Prostate gland (tissue), 2 donors: ENCODE measurements around the gene TMED9. TPM values are rescaled to one million over a fixed set of nuclear protein-coding genes. Genes with fewer than 3 reads are reported as not detected.

ENCODE experiments used
- DNase-seq: peaks from one replicate; pipeline ENCODE4 v3.0.0-alpha.2; 2019; ENCODE audit warnings: low spot score
- H3K27ac ChIP-seq, 2 donors: fragments of 200-600 bp; sonication (generic); 2 replicates each; pipeline ENCODE4 v1.5.1; 2017 to 2019
- H3K27me3 ChIP-seq: fragments of 200-600 bp; sonication (generic); replicated peaks from 2 replicates; pipeline ENCODE4 v1.5.1; 2019; ENCODE audit not compliant: insufficient read depth
- H3K36me3 ChIP-seq, 2 donors: fragments of 200-600 bp; sonication (generic); 1 replicate in 1 of 2; 2 replicates in 1 of 2; pipeline versions ENCODE4 v1.5.1 to v1.8.1; 2017 to 2019
- H3K4me1 ChIP-seq: fragments of 200-600 bp; sonication (generic); replicated peaks from 2 replicates; pipeline ENCODE4 v1.5.1; 2019
- H3K4me3 ChIP-seq, 2 donors: fragments of 200-600 bp; sonication (generic); 2 replicates each; pipeline ENCODE4 v1.5.1; 2017 to 2019
- H3K9me3 ChIP-seq: fragments of 200-600 bp; sonication (generic); 2 replicates; pipeline ENCODE4 v1.5.1; 2017
- POLR2A ChIP-seq: fragments of 450-650 bp; IDR thresholded peaks from one replicate; pipeline ENCODE4 v1.6.1; 2016; ENCODE audit warnings: antibody characterized with exemption, mild to moderate bottlenecking
- POLR2AphosphoS5 ChIP-seq: sonication (generic); formaldehyde crosslinking; IDR thresholded peaks from one replicate; pipeline ENCODE4 v1.6.1; 2017; ENCODE audit warnings: antibody characterized with exemption
- WGBS: methylation state at CpG from one replicate; pipeline ENCODE4 v1.1.5; 2018; 5-methylcytosine and 5-hydroxymethylcytosine counted together
- intact Hi-C: fragments of 100-400 bp; cut with DNase I; formaldehyde crosslinking; loops from one replicate; pipeline ENCODE4 v1.14.2; 2022
- total RNA-seq, 2 donors: library from RNA; depleted of rRNA; stranded (reverse); fragments of >200 nt; gene quantifications; one replicate each; pipeline ENCODE4 v1.1.0, GENCODE V29; 2016
- TF ChIP-seq, protein P1 (sequence below), 4 experiments: fragments of 200-600 bp in 2 of 4; fragments of 450-650 bp in 2 of 4; sonication (generic) in 2 of 4; IDR thresholded peaks; 1 replicate in 3 of 4; 2 replicates in 1 of 4; pipeline ENCODE4 v1.5.1; 2016 to 2019; ENCODE audit warnings: antibody characterized with exemption in 4 of 4, mild to moderate bottlenecking in 2 of 4, moderate library complexity in 2 of 4

TMED9 gene
- total RNA-seq, 2 donors from 2014 or later: 136 to 176 TPM

- Histone ChIP-seq H3K4me3 (no peak overlapping the region), H3K36me3 (no peaks in the 10 kb centered on the region), H3K9me3 (no peaks in the 10 kb centered on the region), H3K4me1 (no peaks in the 10 kb centered on the region), H3K27me3 (no peaks in the 10 kb centered on the region), H3K27ac (no peak overlapping the region)
- 70% methylated on average over 17 of the region's 21 CpGs for WGBS
- TF ChIP-seq POLR2AphosphoS5 (no peak), POLR2A (no peak)
- TF ChIP-seq, protein P1, sequence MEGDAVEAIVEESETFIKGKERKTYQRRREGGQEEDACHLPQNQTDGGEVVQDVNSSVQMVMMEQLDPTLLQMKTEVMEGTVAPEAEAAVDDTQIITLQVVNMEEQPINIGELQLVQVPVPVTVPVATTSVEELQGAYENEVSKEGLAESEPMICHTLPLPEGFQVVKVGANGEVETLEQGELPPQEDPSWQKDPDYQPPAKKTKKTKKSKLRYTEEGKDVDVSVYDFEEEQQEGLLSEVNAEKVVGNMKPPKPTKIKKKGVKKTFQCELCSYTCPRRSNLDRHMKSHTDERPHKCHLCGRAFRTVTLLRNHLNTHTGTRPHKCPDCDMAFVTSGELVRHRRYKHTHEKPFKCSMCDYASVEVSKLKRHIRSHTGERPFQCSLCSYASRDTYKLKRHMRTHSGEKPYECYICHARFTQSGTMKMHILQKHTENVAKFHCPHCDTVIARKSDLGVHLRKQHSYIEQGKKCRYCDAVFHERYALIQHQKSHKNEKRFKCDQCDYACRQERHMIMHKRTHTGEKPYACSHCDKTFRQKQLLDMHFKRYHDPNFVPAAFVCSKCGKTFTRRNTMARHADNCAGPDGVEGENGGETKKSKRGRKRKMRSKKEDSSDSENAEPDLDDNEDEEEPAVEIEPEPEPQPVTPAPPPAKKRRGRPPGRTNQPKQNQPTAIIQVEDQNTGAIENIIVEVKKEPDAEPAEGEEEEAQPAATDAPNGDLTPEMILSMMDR (IDR thresholded peaks at IDR 0.05): no peak
- intact Hi-C loops: loop anchor here (10.0 kb wide), 2 partner anchors 455 to 545 kb away; partner anchors contain the start of gene NHP2
- DNase-seq: no peak
These were observed 17.4 kb downstream of the TMED9 start for GRCh38 chr5:177609076-177610059.

- no peak overlapping the region for H3K27ac ChIP-seq
- intact Hi-C loops: no loop called here
- H3K4me3 ChIP-seq: no peak overlapping the region
- H3K27me3 ChIP-seq: no peaks in the 10 kb centered on the region
- 63% methylated on average over 13 of the region's 13 CpGs for WGBS
- H3K36me3 ChIP-seq: no peaks in the 10 kb centered on the region
- H3K4me1 ChIP-seq: no peaks in the 10 kb centered on the region
- no peaks in the 10 kb centered on the region for H3K9me3 ChIP-seq
- no peak for DNase-seq
- TF ChIP-seq, protein P1 (IDR thresholded peaks at IDR 0.05): no peak
- no peak for TF ChIP-seq POLR2A
- no peak for TF ChIP-seq POLR2AphosphoS5
These were observed 18.2 kb downstream of the TMED9 start for GRCh38 chr5:177610131-177610769.

DNA sequence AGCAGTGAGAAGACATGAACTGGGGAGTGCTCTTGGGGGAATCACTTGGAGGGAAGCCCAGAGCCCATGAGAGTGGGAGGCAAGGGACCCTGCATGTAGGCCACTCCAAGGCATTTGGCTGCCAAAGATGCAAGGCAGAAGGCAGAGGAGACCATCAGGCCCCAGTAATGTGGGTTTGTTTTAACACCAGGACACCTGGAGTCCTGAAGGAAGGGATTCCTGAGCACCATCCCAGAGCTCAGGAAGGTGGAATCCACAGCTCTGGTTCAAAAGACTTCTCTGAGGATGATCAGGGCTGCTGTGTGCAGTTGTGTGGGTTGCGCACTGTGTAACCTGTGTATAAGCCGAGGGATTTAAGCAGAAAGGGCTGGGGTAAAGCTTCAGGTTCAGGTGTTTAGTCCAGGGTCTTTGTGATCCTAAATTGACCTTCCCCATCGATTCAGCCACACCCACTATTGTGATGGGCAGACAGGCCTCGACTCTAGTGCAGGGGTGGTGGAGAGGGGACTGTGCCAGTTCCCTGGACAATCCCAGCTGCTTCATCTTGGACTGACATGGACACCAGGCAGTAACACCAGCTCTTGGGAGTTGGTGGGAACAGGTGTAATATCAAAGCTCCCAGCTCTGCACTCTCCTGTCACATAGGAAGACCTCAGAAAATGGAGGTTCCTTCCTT lies 18.9 kb downstream of the TMED9 start:
- H3K27ac ChIP-seq: no peak overlapping the region
- no peaks in the 10 kb centered on the region for H3K36me3 ChIP-seq
- H3K27me3 ChIP-seq: no peaks in the 10 kb centered on the region
- H3K4me1 ChIP-seq: no peaks in the 10 kb centered on the region
- DNase-seq: no peak
- WGBS: 76% methylated on average over 4 of the region's 4 CpGs
- intact Hi-C loops: no loop called here
- H3K4me3 ChIP-seq: no peak overlapping the region
- no peak for TF ChIP-seq POLR2A
- TF ChIP-seq, protein P1 (IDR thresholded peaks at IDR 0.05): no peak
- no peak for TF ChIP-seq POLR2AphosphoS5
- H3K9me3 ChIP-seq: no peaks in the 10 kb centered on the region

DNA sequence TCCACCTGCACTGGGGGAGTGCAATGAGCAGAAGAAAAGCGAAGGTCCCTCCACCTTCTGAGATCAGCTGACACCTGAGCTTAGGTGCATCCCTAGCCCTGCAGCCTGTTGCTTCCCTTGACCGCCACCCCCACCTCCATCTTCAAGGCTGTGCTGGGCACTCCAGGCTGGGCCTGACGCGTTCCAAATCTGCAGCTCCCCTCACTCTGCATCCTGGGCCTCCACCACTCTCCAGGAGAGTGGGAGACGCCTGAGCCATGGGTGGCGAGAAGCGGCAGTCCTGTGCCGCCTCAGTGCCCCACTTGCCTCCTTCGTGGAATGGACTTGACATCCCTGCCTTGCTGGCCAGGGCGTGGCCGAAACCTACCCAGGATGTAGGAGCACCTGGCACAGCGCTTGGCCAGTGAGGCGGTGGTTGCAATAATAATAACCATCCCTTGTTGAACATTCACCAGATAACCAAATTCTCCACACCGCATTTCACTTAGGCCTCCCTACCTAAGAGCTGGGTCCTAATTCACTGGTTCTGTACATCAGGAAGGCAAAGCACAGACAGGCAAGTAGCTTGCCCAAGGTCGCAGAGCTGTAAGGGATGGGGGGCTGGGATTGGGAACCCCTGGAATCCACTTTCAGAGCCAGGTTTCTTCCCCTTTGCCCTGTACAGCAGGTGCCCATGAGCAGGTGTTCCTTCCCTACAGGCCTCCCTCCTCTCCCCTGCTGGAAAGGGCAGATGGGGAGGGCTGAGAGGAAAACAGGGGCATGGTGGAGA lies 19.6 kb downstream of the TMED9 start:
- no peaks in the 10 kb centered on the region for H3K9me3 ChIP-seq
- intact Hi-C loops: no loop called here
- peaks cover 0 to 3% of the 10 kb centered on the region in 2 donors for H3K36me3 ChIP-seq
- H3K4me3 ChIP-seq: no peak overlapping the region
- no peaks in the 10 kb centered on the region for H3K4me1 ChIP-seq
- TF ChIP-seq, protein P1 (IDR thresholded peaks at IDR 0.05): no peak
- no peak for TF ChIP-seq POLR2AphosphoS5
- TF ChIP-seq POLR2A: no peak
- 90% methylated on average over 15 of the region's 15 CpGs for WGBS
- no peak overlapping the region for H3K27ac ChIP-seq
- H3K27me3 ChIP-seq: no peaks in the 10 kb centered on the region
- DNase-seq: no peak
